HG02938 (cell line): ENCODE measurements around the gene GATC.
"Not testable (repeated sequence)": the region's sequence is repeated elsewhere in the genome, so short reads cannot be mapped to it uniquely, and the experiment has no call there.

ENCODE experiments used
- ATAC-seq: cut with Tn5 transposase; IDR thresholded peaks from one replicate; pipeline ENCODE4 v1.9.1; 2021; ENCODE audit warnings: mild to moderate bottlenecking, moderate library complexity; ENCODE audit not compliant: unreplicated experiment

Gene GATC

GRCh38 chr12:120468821-120469449 is 22.7 kb downstream of the GATC start:
- ATAC-seq: peak; percentile 31

- peak; percentile 74 for ATAC-seq
Measured at GRCh38 chr12:120469450-120470149, 23.4 kb downstream of the GATC start, which contains the start of gene SRSF9. Gene SRSF9 (minus strand): TSS chr12:120469748. CDS start chr12:120469609, 139 bp downstream.

DNA sequence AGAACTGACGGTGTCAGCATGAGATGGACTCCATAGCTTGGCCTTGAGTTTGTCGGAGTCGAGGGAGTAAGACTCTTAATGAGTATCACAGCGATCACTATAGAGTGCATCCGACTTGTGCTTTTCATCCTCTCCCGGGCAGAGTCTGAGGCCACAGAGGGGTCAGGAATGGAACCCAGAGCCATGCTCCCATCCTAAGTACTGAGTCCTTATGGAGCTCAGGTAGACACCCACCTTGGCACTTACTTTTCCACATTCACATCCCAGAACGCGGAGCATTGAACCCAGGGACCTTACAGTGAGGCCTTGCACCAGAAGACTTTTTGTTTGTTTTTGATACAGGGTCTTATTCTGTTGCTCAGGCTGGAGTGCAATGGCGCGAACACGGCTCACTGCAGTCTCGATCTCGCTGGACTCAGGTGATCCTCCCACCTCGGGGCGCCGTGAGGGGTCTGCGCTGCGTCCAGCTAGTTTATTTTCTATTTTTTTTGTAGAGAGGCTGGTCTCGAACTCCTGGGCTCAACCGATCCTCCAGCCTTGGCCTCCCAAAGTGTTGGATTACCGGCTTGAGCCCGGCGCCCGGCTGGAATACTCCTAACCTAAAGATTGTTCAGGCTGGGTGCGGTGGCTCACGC is 24.0 kb downstream of the GATC start:
- peak; percentile 28 for ATAC-seq

DNA sequence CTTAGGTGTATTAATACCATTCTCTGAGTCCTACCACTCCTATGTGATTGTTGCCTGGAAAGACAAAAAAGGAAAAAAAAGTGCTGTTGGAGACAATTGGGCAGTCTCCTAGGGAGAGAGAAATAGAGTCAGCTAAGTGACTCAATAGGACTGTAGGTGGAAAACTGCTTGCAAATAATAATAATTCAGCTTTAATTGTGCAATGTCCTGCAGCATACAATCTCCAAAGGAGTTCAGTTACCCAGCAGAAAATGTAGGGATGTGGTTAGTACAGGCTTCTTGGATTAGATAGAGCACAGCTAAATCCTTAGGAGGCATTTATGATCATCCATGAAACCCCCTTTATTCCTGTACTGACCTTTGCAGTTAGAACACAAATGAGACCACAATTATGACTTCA is 26.3 kb downstream of the GATC start:
- ATAC-seq: no peak

DNA sequence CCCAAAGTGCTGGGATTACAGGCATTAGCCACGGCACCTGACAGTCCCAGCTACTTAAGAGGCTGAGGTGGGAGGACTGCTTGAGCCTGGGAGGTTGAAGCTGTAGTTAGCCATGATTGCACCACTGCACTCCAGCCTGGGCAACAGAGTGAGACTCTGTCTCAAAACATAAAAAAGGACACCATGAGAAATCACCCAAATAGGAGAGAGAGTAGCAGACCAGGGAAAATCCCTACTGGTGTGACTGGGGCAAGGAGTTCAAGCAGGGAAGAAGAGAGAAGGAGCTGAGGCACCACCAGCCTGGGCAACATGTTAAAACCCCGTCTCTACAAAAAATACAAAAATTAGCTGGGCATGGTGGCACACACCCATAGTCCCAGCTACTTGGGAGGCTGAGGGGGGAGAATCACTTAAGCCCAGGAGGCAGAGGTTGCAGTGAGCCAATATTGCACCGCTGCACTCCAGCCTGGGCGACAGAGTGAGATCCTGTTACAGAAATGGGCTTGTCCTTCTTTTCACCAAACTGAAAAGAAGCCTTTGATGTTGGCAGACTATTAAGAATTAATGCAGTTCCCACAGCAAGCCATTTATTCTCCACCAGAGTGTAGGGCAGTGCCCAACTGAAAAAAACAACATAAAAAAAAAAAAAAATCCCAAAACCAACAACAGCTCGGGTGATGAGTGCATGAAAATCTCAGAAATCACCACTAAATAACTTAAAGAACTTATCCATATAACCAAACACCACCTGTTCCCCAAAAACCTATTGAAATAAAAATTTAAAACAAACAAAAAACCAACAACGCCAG is 27.8 kb downstream of the GATC start:
- ATAC-seq: no peak

DNA sequence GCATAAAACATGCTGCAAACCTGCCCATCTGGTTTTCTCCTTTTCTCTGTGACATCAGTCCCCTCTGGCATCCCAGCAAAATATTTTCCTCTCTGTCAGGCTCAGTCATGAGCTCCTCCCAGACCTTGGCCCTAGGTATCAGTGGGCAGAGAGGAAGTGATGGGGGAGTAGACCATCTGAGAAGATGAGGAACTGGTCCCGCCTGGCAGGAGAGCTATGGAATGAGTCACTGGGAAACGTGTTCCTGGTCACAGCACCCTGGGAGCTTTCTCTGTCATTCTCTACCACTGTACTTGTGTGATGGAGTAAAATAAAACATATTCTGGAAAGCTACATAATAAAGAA is 28.3 kb downstream of the GATC start:
- no peak for ATAC-seq

DNA sequence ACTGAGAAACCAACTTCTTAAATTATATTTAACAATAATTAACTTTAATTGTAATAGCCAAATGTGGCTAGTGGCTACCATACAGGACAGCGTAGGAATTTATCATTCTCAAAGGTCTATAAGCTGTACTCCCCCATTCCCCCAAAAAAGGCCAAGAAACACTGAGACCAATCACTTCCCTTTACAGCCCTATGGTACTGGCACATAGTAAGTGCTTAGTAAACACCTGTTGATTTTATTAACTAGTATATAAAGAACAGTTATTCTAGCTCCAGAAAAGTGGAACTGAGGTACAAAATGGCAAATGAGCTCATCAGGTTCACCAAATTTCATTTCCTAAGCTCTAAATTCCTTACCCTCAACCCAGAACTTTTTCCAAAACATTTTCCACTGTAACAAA is 29.4 kb downstream of the GATC start:
- no peak for ATAC-seq

DNA sequence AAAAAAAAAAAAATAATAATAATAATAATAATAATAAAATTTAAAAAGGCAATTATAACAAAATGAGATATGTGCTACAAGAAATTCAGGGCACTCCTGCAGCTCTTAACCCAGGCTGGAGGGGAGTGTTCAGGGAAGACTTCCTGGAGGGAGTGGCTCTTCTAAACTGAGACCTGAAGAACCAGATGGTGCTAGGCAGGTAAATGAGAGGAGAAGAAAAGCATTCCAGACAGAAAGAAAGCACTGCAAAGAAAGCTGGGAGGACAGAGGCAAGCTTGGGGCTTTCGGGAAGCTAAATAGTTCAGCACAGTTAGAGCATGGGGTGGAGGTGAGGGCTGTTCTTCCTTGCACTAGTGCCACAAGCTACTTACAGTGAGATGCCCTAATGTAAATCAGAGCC is 33.2 kb downstream of the GATC start:
- no peak for ATAC-seq

DNA sequence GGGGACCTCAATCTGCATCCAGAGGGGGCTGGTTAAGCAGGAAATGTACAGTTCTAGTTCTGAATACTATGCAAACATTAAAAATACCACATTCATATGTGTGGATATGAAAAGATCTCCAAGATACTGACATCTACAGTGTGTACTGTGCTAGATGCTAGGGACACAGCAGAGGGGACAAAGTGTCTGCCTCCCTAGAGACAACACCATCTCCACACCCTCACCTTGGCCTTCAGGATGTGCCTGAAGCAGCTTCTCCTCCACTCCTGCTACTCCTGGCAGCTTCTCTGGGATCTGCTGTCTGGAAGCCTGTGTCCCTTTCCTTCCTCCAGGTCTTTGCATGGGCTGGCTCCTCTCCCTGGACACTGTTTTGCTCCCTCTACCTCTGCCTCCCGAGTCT is 34.0 kb downstream of the GATC start:
- ATAC-seq: no peak

DNA sequence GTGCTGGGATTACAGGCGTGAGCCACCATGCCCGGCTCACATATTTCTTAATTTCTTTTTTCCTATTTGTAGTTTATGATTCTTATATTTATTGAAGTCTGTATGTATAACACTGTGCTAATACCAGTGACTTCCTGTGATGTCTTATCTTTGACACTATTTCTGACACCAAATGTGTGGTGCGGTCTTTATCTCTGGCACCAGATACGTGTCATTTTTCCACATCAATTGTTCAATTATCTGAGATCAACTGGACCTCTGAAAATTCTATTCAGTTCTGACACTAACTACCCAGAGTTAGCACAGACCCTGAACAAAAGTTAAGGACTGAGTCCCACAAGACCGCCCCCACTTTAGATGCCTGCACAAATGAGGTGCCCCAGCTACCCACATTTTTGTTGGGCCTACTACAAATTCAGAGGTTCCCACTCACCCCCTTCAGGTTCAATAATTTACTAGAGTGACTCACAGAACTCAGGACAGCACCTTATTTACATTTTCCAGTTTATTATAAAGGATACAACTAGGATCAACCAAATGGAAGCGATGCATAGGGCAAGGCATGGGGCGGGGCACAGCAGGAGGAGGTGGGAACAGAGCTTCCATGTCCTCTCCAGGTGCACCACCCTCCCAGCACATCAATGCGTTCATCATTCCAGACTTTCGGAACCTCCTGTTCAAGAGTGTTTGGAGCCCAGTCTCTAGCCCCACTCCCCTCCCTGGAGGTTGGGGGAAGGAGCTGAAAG is 35.0 kb downstream of the GATC start:
- no peak for ATAC-seq

GRCh38 chr12:120483621-120484020 is 37.4 kb downstream of the GATC start:
- no peak for ATAC-seq

GRCh38 chr12:120485961-120486881 is 40.0 kb downstream of the GATC start:
- ATAC-seq: no peak

DNA sequence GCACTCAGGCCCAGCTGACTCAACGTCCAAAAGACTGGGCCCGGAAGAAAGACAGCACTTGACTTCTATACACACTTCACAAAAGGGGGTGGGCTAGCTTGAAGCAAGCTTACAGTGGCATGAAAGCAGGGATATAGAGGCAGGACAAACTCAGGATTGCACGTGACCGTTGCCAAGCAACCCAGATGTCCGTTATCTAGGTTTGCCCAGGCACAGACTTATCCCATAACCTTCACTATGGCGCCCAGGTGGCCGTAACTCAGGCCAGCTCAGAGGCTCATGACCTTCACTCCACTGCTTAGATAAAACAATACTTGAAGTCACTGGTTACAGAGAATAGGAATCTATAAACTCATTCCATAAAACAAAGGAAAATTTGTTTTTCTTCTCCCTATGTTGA is 41.3 kb downstream of the GATC start:
- not testable (repeated sequence) for ATAC-seq

- ATAC-seq: no peak
Measured at GRCh38 chr12:120488057-120488640, 41.9 kb downstream of the GATC start.

DNA sequence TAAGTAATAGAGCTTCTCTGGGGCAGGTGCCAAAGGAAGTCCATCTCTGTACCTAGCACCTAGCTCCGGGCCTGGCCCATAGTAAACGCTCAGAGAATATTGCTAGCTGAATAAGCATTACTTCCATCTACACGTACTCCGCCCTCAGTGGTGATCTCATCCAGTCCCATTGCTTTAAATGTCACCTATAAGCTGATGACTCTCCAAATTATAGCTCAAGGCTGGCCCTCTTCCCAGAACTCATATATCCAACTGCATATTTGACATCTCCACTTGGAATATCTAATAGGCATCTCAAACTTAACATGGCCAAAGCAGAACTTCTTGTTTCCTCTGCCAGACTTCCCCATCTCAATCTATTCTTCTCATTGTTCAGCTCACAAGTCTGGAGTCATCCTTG is 42.8 kb downstream of the GATC start:
- no peak for ATAC-seq

- ATAC-seq: no peak
Measured at GRCh38 chr12:120490325-120490724, 44.1 kb downstream of the GATC start.

DNA sequence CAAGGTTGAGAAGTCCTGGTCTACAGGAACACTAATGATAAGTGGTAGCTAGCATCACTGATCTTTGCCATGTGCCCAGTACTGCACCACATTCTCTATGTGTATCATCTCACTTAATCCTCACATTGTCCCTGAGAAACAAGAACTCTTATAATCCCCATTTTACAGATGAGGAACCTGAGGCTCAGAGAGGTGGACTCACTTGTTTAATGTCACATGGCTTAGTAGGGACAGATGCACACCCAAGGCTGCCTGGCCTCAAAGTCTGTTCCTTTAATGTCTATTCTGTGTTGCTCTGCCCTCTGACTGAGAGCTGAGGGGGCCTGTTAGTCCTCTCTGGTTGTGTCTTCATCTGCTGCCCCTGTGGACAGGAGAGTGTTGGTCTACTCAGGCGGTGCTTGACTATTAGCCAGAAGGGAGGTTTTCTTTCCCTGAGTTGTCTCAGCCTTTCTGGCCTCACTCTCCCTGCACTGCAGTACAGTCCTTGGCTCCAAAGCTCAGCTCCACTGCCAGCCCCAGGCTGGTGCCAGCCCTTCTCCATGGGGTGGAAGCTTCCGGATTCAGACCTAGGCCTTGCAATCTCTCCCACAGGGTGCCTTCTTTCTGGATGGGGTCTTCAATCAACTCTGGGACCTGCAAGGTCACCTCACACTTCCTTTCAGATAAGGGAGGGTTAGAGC is 44.7 kb downstream of the GATC start:
- no peak for ATAC-seq

DNA sequence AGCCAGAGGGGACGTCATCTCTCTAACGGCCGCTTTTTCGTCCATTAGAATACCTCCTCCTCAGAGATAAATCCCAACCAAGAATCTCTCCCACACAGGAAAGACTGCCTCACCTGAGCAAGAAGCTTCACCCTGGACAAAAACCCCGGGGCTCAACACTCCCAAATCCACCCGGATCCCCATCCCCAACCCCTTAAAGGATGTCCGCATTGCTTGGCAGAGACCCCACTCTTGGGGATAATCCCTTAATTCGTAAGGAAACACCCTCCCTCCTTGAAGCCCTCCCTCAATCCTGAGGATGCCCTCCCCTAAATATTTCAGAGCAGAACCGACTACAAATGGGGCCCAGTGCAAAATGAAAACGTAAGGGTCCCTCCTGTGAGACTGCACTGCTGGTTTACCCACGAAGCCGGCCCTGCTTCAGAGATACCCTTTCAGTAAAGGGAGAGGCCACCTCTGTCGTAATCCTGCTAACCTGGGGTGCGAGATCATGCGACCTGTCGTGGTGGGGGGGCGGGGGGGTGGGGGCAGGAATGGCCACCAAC is 49.0 kb downstream of the GATC start:
- peak; percentile 22 for ATAC-seq
